Pancreas (tissue), 10 donors: ENCODE results near the gene INPP5E. TPM values are rescaled to one million over a fixed set of nuclear protein-coding genes. Genes with fewer than 3 reads are reported as not detected.

Experiments
- ATAC-seq, 4 donors: fragments of 200-7000 bp; cut with Tn5 transposase; one replicate each; pipeline versions ENCODE4 v1.8.0 to v1.9.1; 2020; ENCODE audit warnings: mild to moderate bottlenecking in 4 of 4, moderate library complexity in 4 of 4
- DNase-seq, 6 donors: peaks; one replicate each; pipeline ENCODE4 v3.0.0-alpha.2; 2020
- FAIRE-seq: peaks from 2 replicates; lab custom pipeline; 2012; peaks lifted over from hg19 to GRCh38; lab: Jason Lieb, UNC
- H3K27ac ChIP-seq, 4 donors: fragments of 200-600 bp; sonication (generic); 1 replicate in 3 of 4; 2 replicates in 1 of 4; pipeline versions ENCODE4 v1.5.0 to v1.8.0; 2020
- H3K27me3 ChIP-seq, 4 donors: fragments of 200-600 bp; one replicate each; pipeline ENCODE4 v1.8.0; 2021
- H3K36me3 ChIP-seq, 3 donors: fragments of 200-600 bp; sonication (generic) in 1 of 3; one replicate each; pipeline versions ENCODE4 v1.5.0 to v1.8.0; 2020 to 2021
- H3K4me1 ChIP-seq, 3 donors: fragments of 200-600 bp; one replicate each; pipeline ENCODE4 v1.8.0; 2021
- H3K4me3 ChIP-seq, 4 donors: fragments of 200-600 bp; sonication (generic) in 2 of 4; one replicate each; pipeline versions ENCODE4 v1.5.0 to v1.8.0; 2020 to 2021
- H3K9me3 ChIP-seq, 4 donors: fragments of 200-600 bp; one replicate each; pipeline ENCODE4 v1.8.0; 2021
- CTCF ChIP-seq, 4 donors: fragments of 200-600 bp; sonication (generic) in 3 of 4; IDR thresholded peaks; one replicate each; pipeline versions ENCODE4 v1.5.0 to v1.8.0; 2021; ENCODE audit warnings: antibody characterized with exemption in 4 of 4
- WGBS, 2 donors: extraction: QIAGEN DNeasy Blood & Tissue Kit; methylation state at CpG; one replicate each; pipeline ENCODE4 v1.1.7; 2013; 5-methylcytosine and 5-hydroxymethylcytosine counted together
- intact Hi-C, 3 donors: fragments of 100-400 bp; cut with DNase I; formaldehyde crosslinking; loops; one replicate each; pipeline versions ENCODE4 v1.11.1 to v1.14.2; 2022
- polyA plus RNA-seq, 2 donors: library from polyadenylated mRNA; stranded (reverse); fragments of 200-250 nt; gene quantifications; one replicate each; pipeline ENCODE4 v1.2.3, GENCODE V29; 2013
- total RNA-seq, 6 donors: library from RNA; stranded (reverse); fragmentation: NEBNext Ultra II Directional in 4 of 6; extraction: Animal tissue kit (Norgen Biotek cat#: 25700) in 4 of 6; gene quantifications; one replicate each; pipeline versions ENCODE4 v1.2.1 to v1.2.4, GENCODE V29; 2021 to 2023
- donor health status: healthy with polysubstance abuse.
- donor health status: DM: no; HTN: no; CAD: no; lungs with moderate emphysema.
- donor health status: DM: no; HTN: no; CAD: no.
- donor health status: control.
- donor health status: control.
- donor health status: Bipolar disorder and iron deficiency.
- donor health status: DM: yes; HTN: yes; CAD: no.
- donor health status: DM: no; HTN: no; CAD: no.
- donor health status: DM: no; HTN: no; CAD: no.
- donor health status: DM: yes; HTN: yes; CAD: no.

The INPP5E gene
- total and polyA plus RNA-seq, 8 donors, result 3.8 to 14.9 (median 5.7) TPM

GRCh38 chr9:136405481-136405880, 34.2 kb downstream of the INPP5E start:
- peaks cover 0 to 10% (median 5%) of the 10 kb centered on the region in 3 donors for H3K4me1 ChIP-seq
- no peaks in the 10 kb centered on the region for H3K27me3 ChIP-seq
- no peak for DNase-seq
- H3K36me3 ChIP-seq, result peaks cover 0 to 19% (median 6%) of the 10 kb centered on the region in 3 donors
- H3K27ac ChIP-seq, result no peak overlapping the region
- no peak for FAIRE-seq
- intact Hi-C loops, result no loop called here
- no peak for TF ChIP-seq CTCF (IDR thresholded peaks at IDR 0.05)
- no peaks in the 10 kb centered on the region for H3K9me3 ChIP-seq
- 76 to 81% methylated on average over 7 of the region's 7 CpGs for WGBS, 2 donors
- H3K4me3 ChIP-seq, result no peak overlapping the region
- no peak for ATAC-seq

- peak in 1 of 6 donors; percentile 66 for DNase-seq
- no peaks in the 10 kb centered on the region for H3K9me3 ChIP-seq
- H3K27me3 ChIP-seq, result no peaks in the 10 kb centered on the region
- peaks cover 0 to 19% (median 6%) of the 10 kb centered on the region in 3 donors for H3K36me3 ChIP-seq
- no peak for FAIRE-seq
- peaks cover 0 to 10% (median 5%) of the 10 kb centered on the region in 3 donors for H3K4me1 ChIP-seq
- WGBS, 2 donors, result 87 to 88% methylated on average over 14 of the region's 14 CpGs
- no peak overlapping the region for H3K27ac ChIP-seq
- H3K4me3 ChIP-seq, result no peak overlapping the region
- intact Hi-C loops, result loop anchor here in 1 of 3 donors (5.0 kb wide), 1 partner anchor 228 kb away; no protein-coding TSS in a partner anchor
- ATAC-seq, result no peak
- TF ChIP-seq CTCF (IDR thresholded peaks at IDR 0.05), result no peak
Observed at GRCh38 chr9:136404801-136405136, 34.9 kb downstream of the INPP5E start.

- ATAC-seq, result no peak
- peaks cover 0 to 5% (median under 1%) of the 10 kb centered on the region in 3 donors for H3K4me1 ChIP-seq
- no peak for TF ChIP-seq CTCF (IDR thresholded peaks at IDR 0.05)
- intact Hi-C loops, result loop anchor here in 1 of 3 donors (5.0 kb wide), 1 partner anchor 228 kb away; no protein-coding TSS in a partner anchor
- H3K27ac ChIP-seq, result no peak overlapping the region
- WGBS, 2 donors, result 90 to 92% methylated on average over 32 of the region's 32 CpGs
- no peaks in the 10 kb centered on the region for H3K27me3 ChIP-seq
- peaks cover 0 to 19% (median 6%) of the 10 kb centered on the region in 3 donors for H3K36me3 ChIP-seq
- no peak for FAIRE-seq
- peak in 1 of 6 donors; percentile 58 for DNase-seq
- no peak overlapping the region for H3K4me3 ChIP-seq
- H3K9me3 ChIP-seq, result no peaks in the 10 kb centered on the region
Observed at GRCh38 chr9:136403915-136404800, 35.5 kb downstream of the INPP5E start.

- TF ChIP-seq CTCF (IDR thresholded peaks at IDR 0.05), result no peak
- Histone ChIP-seq H3K4me3 (no peak overlapping the region), H3K27me3 (no peaks in the 10 kb centered on the region), H3K27ac (no peak overlapping the region), H3K9me3 (no peaks in the 10 kb centered on the region), H3K4me1 (peaks cover 0 to 9% (median 7%) of the 10 kb centered on the region in 3 donors), H3K36me3 (peaks cover 0 to 19% (median 6%) of the 10 kb centered on the region in 3 donors)
- no peak for FAIRE-seq
- intact Hi-C loops, result loop anchor here in 1 of 3 donors (5.0 kb wide), 1 partner anchor 229 kb away; no protein-coding TSS in a partner anchor
- 93 to 94% methylated on average over 5 of the region's 5 CpGs for WGBS, 2 donors
- no peak for DNase-seq
- ATAC-seq, result no peak
Observed at GRCh38 chr9:136403538-136403914, 36.1 kb downstream of the INPP5E start.
